Epidermal melanocyte (primary cell): ENCODE measurements around the gene AGAP1.

Source experiments
- DNase-seq: peaks from one replicate; pipeline ENCODE4 v3.0.0; 2011; ENCODE audit warnings: low spot score; ENCODE audit not compliant: insufficient read length

Gene AGAP1

DNA sequence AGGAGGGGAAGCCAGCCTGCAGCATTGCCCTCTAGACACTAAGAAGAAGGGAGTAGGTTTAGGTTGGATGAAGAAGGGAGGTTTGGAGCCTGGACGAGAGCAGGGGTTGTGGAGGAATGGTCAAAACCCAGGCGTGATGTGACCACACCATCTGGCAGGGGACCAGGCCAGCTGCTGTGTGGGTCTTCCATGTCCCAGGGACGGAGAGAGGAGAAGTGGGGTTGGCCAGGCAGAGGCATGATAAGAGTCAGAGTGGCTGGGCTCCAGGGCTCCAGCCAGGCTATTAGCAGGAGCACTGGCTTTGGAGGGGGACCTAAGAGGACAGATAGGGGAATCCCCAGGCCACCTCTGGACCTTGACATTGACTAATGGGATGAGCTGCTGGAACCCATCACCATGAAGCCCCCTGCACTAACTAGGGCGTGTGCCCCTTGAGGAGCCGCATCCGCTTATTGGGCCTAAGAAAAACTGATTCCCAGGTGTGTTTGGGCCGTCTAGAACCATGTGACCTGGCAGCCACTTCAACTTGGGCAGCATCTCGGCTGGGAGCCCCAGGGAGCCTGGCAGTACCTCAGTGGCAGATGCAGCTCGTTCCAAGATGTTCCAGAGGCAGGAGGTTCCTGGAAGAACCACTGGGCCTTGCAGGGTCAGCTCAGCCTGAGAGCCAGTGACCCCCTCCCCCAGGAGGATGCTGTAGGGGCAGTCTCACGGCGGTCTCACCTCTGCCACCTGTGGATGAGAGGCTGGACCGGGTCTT, 235.1 kb downstream of the AGAP1 start:
- DNase-seq: no peak

DNA sequence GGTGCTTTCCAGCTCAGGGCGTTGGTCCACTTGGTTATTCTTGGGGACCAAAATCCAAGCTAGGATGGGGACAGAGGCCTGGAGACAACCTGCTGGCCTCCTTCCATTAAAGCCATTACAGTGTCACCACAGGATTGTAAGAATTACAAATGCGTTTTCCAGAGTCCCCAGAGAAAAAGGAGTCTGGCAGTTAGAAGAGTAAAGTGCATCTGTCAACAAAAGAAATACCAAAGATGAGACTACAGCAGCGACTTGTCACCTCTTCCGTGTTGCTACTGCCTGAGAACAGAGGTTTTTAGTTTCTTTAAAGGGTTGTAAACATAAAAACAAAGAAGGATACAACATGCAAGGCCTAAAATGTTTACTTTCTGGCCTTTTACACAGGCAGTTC, 235.7 kb downstream of the AGAP1 start:
- no peak for DNase-seq

DNA sequence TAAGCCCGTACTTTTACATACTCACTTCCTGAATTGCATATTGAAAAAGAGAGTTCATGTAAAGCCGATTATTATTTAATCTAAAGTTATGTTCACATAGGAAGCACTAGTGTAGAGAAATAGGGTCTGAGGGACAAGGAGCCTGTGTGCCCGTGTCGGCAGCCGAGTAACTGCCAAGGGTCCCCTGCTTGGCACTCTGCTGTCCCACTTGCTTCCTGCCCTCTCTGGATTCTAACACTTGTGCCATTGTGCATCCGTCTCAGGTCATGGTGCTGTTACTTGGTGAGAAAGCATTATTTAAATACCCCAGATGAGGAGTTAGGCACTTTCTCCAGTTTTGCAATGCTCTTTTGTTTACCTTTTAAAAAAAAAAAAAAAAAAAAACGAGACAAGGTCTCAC, 236.3 kb downstream of the AGAP1 start:
- no peak for DNase-seq

DNA sequence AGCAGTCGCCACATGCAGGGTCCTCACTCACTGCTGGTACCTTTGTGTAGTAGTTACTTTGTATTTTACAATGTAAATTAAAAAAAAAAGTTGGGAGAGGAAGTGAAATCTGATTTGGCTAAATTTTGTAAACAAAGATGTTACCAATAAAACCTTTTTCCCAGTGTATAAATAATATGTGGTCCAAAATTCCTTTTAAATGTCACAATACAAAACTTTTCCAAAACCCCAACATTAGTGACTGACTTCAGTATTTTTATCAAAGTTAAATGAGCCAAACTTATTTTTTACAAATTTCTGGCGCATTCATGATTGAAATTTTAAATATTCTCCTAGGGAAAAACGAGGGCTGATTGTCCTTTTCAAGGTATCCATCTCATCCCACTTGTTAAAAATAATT, 239.9 kb downstream of the AGAP1 start:
- DNase-seq: no peak

DNA sequence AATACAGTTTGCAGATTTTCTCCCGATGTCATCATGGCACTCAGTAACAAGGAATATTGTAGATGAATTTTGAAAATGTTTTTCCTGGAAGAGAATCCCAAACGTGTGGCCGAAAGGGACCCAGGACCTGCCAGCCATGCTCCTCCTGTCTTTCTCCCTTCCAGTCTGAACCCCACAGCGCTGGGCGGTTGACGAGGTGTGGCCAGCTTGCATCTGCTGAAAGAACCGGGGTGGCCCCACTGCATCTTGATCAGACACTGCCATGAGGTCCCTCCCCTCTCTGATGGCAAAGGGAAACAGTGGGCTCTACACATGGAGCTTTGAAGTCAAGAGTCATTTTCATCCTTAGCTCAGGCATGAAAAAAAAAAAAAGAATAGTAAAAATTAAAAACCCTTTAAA, 240.3 kb downstream of the AGAP1 start:
- no peak for DNase-seq

DNA sequence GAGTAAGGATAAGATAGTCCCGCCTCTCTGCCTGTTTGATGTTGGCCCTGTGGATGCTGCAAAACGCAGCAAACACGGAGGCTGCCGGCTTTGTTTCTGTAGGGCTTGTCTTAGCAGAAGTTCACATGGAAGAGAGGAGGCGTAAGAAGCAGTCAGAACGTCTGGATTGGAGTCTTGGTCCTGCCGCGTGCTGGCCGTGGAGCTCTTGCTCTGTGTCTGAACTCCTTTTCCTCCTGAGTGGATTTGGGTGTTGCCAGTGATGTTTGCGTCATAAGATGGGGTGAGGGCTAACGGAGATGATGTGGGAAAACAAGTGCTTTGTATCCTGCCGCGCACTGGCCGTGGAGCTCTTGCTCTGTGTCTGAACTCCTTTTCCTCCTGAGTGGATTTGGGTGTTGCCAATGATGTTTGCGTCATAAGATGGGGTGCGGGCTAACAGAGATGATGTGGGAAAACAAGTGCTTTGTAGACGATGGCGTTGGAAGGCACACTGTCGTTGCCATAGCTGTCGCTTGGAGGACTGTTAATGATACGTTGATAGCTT, 240.9 kb downstream of the AGAP1 start:
- no peak for DNase-seq

DNA sequence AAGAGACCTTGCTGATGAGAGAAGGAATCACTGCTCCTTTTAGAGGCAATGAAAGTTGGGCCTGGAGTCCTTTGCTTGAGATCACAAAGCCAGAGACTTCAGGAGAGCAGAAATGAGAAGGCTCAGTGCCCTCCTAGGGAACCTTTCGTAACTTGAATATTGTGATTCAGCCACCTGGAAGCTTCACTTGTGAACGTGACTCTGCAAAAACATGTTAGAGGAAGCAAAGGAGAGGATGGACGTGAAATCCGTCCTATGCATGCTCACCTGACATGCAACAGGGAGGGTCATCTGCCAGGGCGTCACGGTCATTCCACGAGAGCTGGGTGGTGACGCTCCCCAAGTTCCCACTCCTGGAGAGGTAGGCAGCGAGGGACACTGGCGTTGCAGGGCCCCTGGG, 243.6 kb downstream of the AGAP1 start:
- no peak for DNase-seq

DNA sequence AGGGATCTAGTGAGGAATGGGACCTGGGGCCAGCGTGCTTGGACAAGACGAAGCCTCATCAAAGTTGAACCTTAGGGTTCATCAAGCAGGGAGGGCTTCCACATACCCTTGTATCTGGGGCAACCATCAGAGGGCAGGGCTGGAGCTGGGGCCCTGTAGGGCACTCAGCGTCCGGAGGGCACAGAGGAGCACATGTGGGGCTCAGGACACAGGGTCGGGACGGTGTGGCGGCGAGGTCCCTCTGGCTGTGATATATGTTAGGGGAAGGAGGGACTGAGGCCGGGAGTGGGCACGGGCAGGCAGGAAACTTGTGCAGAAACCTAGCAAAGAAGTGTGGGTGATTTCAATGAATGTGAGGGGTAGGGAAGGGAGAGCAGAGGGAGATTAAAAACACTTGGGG, 244.0 kb downstream of the AGAP1 start:
- no peak for DNase-seq

DNA sequence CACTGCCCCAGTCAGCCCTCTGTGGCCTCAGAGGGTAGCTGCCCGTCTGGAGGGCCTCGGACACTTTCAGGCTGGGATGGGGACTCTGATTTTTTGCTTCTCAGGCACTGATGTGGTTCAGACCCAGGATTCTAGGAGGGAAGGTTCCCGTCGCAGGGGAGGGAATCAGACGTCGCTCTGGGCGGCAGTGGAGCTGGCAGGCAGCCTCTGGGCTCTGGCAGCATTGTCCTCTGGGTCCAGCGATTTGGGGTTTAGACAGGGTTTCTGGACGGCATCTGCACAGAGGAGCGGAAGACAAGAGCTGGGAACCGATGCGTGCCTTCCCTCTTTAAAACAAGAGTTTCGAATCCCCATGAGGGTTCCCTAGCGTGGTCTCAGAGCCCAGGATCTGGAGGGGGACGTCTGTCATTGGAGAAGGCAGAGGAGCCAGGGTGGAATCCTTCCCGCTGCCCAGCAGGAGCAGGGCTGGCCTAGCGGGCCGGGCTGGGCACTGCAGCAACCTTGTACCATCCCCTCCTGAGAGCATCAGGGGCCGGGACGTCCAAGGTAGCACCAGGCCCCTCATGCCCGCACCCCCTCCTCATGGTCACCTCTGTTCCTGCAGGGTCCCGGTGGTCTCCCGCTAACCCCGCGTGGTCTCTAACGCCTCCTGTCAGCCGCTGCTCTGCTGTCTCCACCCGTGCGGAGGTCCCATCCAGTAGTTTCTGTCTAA, 246.0 kb downstream of the AGAP1 start:
- DNase-seq: no peak

DNA sequence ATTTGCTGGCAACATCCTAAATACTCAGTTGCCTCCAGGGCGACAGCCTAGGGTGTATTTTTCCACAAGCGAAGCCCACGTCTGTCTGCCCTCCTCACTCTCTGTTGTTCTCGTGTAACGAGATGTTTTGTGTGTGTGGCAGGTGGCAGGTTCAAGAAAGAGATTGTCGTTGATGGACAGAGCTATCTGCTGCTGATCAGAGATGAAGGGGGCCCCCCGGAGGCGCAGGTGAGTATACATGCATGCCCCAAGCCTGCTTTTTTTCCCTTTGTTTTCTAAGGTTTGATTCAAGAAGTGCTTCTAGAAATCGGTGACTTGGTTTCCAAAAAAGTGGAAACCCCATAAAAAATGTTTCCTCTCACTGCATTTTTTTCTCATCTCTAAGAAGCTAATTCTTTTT, 247.0 kb downstream of the AGAP1 start:
- DNase-seq: no peak

DNA sequence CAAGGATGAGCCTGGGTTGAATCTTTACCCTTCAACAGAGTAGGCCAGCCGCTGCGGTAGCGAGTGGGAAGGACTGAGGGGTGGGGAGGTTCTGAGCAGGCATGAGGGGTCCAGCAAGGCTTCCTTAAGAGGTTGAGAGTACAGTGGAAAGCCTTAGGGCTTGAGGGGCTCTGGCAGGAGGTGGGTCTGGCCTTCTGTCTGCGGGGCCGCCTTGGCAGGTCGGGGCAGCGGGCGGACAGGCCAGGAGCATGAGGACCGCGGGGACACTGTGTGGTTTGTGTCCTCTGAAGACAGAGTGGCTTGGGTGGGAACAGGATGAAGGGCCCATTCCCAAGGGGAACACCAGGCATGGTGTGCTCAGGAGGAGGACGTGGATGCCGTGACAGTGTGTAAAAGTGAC, 250.3 kb downstream of the AGAP1 start:
- no peak for DNase-seq

DNA sequence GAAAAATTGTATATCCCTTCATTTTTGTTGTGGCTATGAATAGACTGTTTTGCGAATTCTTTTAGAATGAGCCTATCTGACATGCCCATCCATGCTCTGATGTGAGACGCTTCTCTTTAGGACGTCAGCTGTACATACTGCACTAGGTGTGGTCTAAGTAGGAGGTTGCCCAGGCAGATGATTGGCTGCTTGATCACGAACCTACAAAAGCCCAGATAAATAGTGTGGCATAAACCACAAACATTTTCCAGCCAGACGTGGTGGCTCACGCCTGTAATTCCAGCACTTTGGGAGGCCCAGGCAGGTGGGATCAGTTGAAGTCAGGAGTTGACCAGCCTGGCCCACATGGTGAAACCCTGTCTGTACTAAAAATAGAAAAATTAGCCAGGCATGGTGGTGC, 251.8 kb downstream of the AGAP1 start:
- no peak for DNase-seq

DNA sequence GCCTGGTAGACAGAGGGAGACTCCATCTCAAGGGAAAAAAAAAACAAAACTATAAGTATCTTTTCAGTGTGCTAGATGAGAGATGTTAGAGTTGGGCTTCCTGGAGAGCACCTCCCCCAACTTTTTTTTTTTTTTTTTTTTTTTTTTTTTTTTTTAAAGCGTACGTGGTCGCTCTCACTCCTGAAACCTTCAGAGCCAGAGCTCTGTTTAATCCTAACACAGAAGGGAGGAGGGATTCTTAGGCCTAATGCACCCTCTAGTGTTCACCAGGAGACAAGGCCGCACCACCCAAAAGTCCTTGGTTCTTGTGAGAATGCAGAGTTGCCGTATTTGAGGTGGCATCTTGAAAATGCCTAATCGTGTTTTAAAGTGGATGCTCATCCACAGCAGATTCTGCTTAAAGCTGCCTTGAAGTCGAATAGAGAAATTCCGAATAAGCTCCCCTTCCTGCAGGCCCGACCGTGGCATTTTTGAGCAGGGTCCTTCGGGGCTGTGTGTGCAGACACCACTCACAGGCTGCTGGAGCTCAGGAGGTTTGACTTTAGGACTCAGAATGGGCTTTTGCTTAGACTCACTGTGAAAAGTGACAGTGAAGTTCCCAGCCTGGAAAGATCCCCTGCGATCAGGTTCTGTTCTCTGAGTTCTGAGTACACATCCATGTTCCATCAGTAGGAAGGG, 252.6 kb downstream of the AGAP1 start:
- DNase-seq: peak; percentile 94

DNA sequence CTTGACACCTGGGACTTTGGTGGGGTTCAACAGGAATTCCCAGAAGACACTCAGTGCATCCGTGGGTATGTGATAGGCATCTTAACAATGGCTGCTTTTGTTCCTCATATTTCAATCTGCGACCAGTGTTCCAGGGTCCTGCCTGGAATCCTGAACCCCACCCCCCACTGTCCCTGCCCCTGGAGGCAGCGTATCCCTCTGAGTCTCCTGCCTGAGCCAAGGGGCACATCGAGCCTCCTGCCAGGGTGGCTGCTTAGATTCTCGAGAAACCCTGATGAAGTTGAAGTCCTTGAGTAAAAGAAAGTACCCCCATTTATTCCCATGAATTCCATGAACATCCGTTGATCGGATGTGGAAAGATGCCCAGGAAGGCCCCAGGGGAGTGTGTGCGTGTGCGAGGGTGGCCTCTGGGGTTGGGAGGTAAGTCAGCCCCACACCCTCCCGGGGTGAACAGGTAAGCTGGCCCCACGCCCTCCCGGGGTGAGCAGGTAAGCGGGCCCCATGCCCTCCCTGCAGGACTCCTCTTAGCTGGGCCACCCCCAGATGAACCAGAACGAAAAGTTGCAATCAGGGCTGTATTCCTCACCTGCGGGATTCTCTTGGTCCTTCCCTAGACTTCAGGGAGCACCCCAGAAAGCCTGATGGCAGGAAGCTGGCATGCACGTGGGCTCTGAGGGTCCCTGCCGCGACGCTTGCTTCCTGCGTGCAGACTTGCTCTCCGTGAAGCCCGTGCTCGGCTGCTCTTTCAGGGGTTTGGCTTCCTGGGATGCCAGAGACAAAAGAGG, 253.3 kb downstream of the AGAP1 start:
- DNase-seq: no peak

DNA sequence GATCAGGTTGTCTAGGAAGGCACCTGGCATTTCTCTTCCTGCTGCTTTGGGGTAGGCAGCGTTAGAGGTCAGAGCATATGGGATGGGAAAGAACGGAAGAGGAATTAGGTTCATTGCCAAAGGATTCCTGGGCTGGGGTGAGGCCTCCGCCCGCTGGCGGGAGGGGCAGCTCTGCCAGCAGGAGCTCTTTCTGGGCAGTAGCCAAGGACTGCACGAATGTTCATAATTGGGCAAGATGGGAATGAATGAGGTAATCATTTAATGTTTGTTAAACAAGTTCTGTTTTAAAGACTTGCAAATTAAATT, 253.9 kb downstream of the AGAP1 start:
- DNase-seq: no peak

DNA sequence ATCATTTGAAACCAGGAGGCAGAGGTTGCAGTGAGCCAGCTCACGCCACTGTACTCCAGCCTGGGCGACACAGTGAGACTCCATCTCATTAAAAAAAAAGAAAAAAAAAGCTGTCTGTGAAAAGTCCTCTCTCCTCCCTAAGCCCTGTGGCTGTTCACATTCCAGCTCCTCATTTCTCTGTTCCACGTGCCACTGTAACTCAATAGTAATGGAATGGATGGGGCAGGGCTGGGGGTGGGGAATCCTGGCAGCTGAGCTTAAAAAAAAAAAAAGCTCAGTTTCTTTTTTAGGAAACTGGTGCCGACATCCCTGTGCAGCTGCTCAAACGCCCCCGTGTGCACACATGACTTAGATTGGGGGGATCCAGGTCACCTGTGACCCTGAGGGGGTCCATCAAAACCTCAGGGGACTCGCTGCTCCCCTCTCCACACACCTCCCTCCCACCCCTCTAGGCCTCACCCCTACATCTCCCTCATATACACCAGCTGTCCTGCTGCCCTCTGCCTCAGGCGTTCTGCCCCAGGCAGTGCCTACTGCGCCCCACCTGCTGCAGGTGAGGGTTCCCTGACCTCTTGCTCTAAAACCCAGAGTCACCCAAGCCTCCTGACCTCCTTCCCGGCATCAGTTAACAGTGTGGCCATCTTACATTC, 255.4 kb downstream of the AGAP1 start:
- DNase-seq: peak; percentile 50

DNA sequence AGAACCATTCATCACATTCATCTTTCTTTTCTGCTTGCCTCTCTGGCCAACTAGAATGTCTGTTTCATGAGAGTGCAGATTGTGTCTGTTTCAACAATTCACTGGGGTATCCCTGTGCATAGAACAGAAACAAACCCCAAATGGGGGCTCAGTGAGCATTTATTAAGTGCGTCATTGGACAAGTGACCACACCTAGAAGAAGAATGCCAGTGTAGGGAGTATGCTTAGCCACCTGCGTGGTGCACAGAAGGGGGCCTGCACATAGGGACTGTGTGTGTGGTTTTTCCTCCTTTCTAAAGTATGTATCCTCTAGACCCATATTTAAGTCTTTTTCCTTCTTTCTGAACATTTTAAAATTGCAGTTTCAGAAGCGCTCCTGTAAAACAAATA, 255.9 kb downstream of the AGAP1 start:
- DNase-seq: no peak

DNA sequence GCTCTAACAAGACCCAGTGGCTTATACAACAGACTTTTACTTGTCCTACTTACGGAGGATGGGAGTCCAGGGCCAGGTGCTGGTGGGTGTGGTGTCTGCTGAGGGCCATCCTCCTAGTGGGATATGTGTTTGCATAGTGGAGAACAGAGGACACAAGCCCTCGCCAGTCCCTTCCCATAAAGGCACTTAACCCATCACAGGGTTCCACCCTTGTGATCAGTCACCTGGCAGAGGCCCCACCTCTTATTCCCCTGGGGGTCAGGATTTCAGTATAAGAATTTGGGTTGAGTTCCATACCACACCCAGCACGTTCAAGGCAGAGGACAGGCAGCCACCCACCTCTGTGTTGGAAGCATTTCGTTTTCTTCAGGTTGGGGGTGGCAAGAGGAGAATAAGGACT, 259.0 kb downstream of the AGAP1 start:
- DNase-seq: no peak

DNA sequence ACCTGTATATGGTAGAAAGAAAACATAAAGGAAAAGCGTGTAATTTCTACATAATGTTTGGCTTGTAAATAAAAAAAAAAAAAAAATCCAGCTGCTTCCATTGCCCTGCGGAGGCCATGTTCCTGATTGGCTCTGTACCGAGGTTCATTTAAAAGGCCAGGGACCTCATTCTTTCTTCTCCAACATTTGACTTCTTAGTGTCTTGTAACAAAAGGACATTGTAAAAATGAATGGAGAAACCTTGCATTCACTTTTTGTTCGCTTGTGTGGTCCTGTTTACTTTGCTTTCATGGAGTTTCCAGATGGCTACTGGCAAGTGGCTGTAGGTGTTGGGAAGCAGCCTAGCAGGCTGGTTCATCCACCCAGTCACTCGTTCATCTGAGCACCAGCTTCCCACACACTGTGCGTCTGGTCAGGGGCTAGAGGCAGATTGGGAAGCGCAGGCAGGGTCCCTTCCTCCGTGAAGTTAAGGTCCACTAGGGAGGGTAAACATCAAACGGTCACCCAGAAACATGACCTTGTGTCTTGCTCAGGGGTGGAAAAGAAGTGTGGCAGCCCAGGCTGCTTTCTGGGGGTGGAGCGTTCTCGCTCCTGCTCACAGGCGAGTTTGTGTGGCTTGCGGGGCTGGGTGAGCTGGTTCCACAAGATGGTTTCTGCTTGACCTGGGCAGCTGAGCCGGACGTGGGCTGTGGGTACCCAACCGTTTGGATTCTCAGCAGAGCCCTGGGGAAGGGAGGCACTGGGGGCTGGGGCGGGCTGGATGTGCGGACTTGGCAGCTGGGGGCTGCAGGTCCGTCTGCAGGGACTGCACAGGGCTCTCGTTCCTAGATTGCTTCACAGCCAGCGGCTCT, 260.7 kb downstream of the AGAP1 start:
- DNase-seq: no peak

DNA sequence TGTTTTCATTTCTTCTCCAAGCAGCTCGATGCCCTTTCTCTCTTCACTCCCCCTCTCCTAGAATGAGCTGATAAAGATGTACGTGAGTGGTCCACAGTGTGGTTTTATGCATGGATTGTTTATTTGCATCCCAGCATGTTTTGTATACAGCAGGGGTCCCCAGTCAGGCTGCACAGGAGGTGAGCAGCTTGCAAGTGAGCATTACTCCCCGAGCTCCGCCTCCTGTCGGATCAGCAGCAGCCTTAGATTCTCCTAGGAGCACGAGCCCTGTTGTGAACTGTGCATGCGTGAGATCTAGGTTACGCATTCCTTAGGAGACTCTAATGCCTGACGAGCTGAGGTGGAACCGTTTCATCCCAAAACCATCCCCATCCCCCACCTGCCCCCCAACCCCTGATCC, 262.6 kb downstream of the AGAP1 start:
- no peak for DNase-seq
